ENCODE measurements around the gene GLIS1.

GLIS1 gene

DNA sequence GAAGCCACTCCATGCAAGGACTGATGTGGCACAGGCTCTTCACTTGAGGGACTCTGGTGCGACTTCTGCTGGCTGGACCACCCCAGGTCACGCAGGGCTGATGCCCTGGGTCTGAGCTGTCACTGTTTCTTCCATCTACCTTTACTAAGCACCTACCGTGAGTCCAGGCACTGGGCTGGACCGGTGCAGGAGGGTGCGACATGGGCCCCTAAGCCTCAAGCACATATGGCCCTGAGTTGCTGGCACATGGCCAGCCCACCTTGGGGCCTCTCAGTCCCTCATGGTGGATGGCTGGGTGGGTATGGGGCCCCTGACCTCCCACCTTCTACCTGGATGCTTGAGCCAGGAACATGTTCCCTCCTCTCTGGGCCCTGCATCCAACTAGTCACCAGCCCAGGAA is 203.7 kb downstream of the GLIS1 start:
- no peak for DNase-seq (ENCODE audit: low read depth, low spot score)
- ChIA-PET CTCF (interaction anchor here (0.9 to 1.7 kb wide), 4 partner anchors 9 to 257 kb away, joined by 3 to 4 read pairs (median 4); no protein-coding TSS in a partner anchor), POLR2A (no interaction called here)
- no peak overlapping the region for H3K4me3 ChIP-seq (ENCODE audit: low read depth, low read length)
- TF ChIP-seq, protein P1, sequence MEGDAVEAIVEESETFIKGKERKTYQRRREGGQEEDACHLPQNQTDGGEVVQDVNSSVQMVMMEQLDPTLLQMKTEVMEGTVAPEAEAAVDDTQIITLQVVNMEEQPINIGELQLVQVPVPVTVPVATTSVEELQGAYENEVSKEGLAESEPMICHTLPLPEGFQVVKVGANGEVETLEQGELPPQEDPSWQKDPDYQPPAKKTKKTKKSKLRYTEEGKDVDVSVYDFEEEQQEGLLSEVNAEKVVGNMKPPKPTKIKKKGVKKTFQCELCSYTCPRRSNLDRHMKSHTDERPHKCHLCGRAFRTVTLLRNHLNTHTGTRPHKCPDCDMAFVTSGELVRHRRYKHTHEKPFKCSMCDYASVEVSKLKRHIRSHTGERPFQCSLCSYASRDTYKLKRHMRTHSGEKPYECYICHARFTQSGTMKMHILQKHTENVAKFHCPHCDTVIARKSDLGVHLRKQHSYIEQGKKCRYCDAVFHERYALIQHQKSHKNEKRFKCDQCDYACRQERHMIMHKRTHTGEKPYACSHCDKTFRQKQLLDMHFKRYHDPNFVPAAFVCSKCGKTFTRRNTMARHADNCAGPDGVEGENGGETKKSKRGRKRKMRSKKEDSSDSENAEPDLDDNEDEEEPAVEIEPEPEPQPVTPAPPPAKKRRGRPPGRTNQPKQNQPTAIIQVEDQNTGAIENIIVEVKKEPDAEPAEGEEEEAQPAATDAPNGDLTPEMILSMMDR (IDR thresholded peaks at IDR 0.05; ENCODE audit: insufficient read depth, low read length, missing control alignments), result no peak

GRCh38 chr1:53532912-53533311 is 206.1 kb downstream of the GLIS1 start:
- DNase-seq (ENCODE audit: low read depth, low spot score), result no peak
- TF ChIP-seq, protein P1 (IDR thresholded peaks at IDR 0.05; ENCODE audit: insufficient read depth, low read length, missing control alignments), result no peak
- CTCF ChIA-PET, result interaction anchor here (1.6 kb wide), 1 partner anchor 8 kb away, joined by 6 read pairs; no protein-coding TSS in a partner anchor
- H3K4me3 ChIP-seq (ENCODE audit: low read depth, low read length), result no peak overlapping the region
- POLR2A ChIA-PET, result no interaction called here

GRCh38 chr1:53532377-53532776 is 206.6 kb downstream of the GLIS1 start:
- TF ChIP-seq, protein P1 (IDR thresholded peaks at IDR 0.05; ENCODE audit: insufficient read depth, low read length, missing control alignments), result no peak
- ChIA-PET POLR2A (no interaction called here), CTCF (interaction anchor here (1.6 kb wide), 1 partner anchor 9 kb away, joined by 6 read pairs; no protein-coding TSS in a partner anchor)
- no peak for DNase-seq (ENCODE audit: low read depth, low spot score)
- H3K4me3 ChIP-seq (ENCODE audit: low read depth, low read length), result no peak overlapping the region

GRCh38 chr1:53530550-53530949 is 208.4 kb downstream of the GLIS1 start:
- TF ChIP-seq, protein P1 (IDR thresholded peaks at IDR 0.05; ENCODE audit: insufficient read depth, low read length, missing control alignments), result no peak
- no peak overlapping the region for H3K4me3 ChIP-seq (ENCODE audit: low read depth, low read length)
- DNase-seq (ENCODE audit: low read depth, low spot score), result no peak
- POLR2A ChIA-PET, result no interaction called here
- CTCF ChIA-PET, result interaction anchor here (1.4 kb wide), 1 partner anchor 11 kb away, joined by 5 read pairs; no protein-coding TSS in a partner anchor

- H3K4me3 ChIP-seq (ENCODE audit: low read depth, low read length), result no peak overlapping the region
- CTCF ChIA-PET, result interaction anchor here (1.4 kb wide), 1 partner anchor 12 kb away, joined by 5 read pairs; no protein-coding TSS in a partner anchor
- no peak for DNase-seq (ENCODE audit: low read depth, low spot score)
- POLR2A ChIA-PET, result interaction anchor here (0.8 kb wide), 1 partner anchor 16 kb away, joined by 3 read pairs; no protein-coding TSS in a partner anchor
- TF ChIP-seq, protein P1 (IDR thresholded peaks at IDR 0.05; ENCODE audit: insufficient read depth, low read length, missing control alignments), result no peak
Measured at GRCh38 chr1:53529555-53529954, 209.4 kb downstream of the GLIS1 start.

DNA sequence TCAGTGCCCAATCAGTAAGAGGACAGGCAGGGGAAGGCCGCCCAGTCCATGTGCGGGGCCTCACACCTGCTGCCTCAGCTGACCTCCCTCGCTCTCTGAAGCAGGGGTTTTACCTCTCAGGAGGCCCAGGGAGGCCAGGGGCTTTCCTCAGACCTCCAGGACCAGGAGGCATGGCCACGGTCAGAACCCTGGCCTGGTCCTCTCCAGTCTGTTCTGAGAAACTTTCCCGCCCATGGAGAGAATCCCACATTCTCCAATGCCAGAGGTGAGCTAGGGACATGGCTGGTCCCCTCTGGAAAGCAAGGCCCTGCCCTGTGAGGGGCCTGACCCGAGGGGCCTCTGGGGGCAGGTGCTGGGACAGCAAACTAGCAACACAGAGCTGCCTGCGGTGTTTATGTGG is 211.6 kb downstream of the GLIS1 start:
- ChIA-PET CTCF (interaction anchor here (1.3 to 1.4 kb wide), 2 partner anchors 19 to 43 kb away, joined by 3 read pairs; no protein-coding TSS in a partner anchor), POLR2A (interaction anchor here (1.0 to 2.1 kb wide), 2 partner anchors 15 kb away, joined by 3 to 6 read pairs; no protein-coding TSS in a partner anchor)
- H3K4me3 ChIP-seq (ENCODE audit: low read depth, low read length), result no peak overlapping the region
- DNase-seq (ENCODE audit: low read depth, low spot score), result no peak
- TF ChIP-seq, protein P1 (IDR thresholded peaks at IDR 0.05; ENCODE audit: insufficient read depth, low read length, missing control alignments), result no peak
